ENCODE data around the gene TTC34.

Gene TTC34

DNA sequence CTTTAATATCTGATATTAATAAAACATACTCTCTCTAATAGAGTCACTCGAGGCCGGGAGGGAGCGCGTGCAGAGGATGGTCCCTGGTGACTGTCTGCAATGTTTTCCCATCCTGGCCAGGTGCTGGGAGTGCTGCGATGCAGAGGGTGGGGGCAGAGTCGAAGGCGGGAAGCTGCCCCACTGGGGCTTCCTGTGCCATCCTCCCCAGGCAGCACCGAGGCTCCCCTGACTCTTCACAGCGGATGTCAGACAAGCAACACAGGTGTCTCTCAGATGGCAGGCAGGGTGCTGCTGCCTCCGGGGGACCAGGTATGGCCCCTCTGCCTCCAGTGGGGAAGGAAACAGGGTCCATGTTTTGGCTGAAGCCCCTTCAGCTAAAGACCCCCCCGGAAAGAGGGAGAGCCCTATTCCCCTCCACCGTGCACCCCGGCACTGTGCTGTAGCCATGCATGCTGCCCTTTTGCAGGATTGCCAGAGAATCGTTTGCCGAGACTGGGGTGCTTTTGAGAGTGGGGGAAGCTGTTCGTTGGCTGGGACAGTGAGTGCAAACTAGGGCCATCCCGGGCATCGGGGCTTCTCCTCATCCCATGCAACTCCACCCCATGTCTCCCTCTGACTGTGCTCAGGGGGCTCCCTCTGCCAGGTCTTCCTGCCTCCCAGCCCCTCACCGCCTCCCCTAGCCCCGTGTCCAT is 32.1 kb upstream of the TTC34 start:
- no peak for DNase-seq (ENCODE audit: low spot score)
- no peak for TF ChIP-seq CTCF (IDR thresholded peaks at IDR 0.05; ENCODE audit: extremely low read depth, insufficient read depth, missing control alignments)
- in situ Hi-C loops (cut with MboI; ENCODE audit: low pct_unique_long_range_greater_than_20kb, low sequenced_read_pairs, unreplicated experiment), result no loop called here

GRCh38 chr1:2832506-2833453 is 31.3 kb upstream of the TTC34 start:
- no peak for TF ChIP-seq CTCF (IDR thresholded peaks at IDR 0.05; ENCODE audit: extremely low read depth, insufficient read depth, missing control alignments)
- in situ Hi-C loops (cut with MboI; ENCODE audit: low pct_unique_long_range_greater_than_20kb, low sequenced_read_pairs, unreplicated experiment), result no loop called here
- no peak for DNase-seq (ENCODE audit: low spot score)

DNA sequence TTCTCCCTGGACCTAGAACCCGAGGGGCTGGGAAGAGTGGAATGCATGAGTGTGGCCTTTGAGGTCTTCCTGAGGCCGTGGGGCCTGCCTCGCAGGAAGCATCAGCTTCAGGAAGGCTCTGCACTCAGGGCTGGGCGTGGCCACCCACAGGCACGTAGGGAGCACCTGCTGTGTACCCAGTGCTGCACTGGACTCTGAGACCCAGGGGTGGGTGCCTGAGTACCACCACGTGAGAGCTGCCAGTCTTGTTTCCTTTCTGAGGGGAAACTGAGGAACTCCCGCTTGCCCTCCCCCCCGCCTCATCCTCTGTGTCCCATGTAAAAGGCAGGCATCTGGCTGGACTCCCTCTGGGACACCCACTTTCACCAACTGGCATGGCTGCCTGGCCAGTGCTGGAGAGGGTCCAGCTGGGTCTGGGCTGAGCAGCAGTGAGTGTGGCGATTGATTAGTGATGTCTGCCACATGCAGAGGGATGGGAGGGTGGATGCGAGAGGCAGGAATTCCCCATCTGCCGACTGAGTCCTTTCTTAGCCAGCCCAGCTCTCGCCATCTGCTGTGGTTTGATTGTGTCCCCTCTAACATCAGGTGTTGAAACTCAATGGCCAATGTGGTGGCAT is 30.2 kb upstream of the TTC34 start:
- no peak for DNase-seq (ENCODE audit: low spot score)
- TF ChIP-seq CTCF (IDR thresholded peaks at IDR 0.05; ENCODE audit: extremely low read depth, insufficient read depth, missing control alignments), result no peak
- in situ Hi-C loops (cut with MboI; ENCODE audit: low pct_unique_long_range_greater_than_20kb, low sequenced_read_pairs, unreplicated experiment), result no loop called here

- in situ Hi-C loops (cut with MboI; ENCODE audit: low pct_unique_long_range_greater_than_20kb, low sequenced_read_pairs, unreplicated experiment), result no loop called here
- DNase-seq (ENCODE audit: low spot score), result no peak
Observed at GRCh38 chr1:2830761-2831425, 29.4 kb upstream of the TTC34 start.

GRCh38 chr1:2829846-2830615 is 28.5 kb upstream of the TTC34 start:
- no peak for DNase-seq (ENCODE audit: low spot score)
- in situ Hi-C loops (cut with MboI; ENCODE audit: low pct_unique_long_range_greater_than_20kb, low sequenced_read_pairs, unreplicated experiment), result no loop called here
- TF ChIP-seq CTCF (IDR thresholded peaks at IDR 0.05; ENCODE audit: extremely low read depth, insufficient read depth, missing control alignments), result no peak

More at GRCh38 chr1:2830761-2831425, 29.4 kb upstream of the TTC34 start:
- no peak for TF ChIP-seq CTCF (IDR thresholded peaks at IDR 0.05; ENCODE audit: extremely low read depth, insufficient read depth, missing control alignments)

All from GM13977 (cell line).